GM19372 (cell line): Measurements from ENCODE around the gene PLCE1.

ENCODE experiments used
- ATAC-seq: cut with Tn5 transposase; IDR thresholded peaks from one replicate; pipeline ENCODE4 v1.9.1; 2021; ENCODE audit warnings: mild to moderate bottlenecking, low read depth, moderate library complexity; ENCODE audit not compliant: unreplicated experiment

The PLCE1 gene

DNA sequence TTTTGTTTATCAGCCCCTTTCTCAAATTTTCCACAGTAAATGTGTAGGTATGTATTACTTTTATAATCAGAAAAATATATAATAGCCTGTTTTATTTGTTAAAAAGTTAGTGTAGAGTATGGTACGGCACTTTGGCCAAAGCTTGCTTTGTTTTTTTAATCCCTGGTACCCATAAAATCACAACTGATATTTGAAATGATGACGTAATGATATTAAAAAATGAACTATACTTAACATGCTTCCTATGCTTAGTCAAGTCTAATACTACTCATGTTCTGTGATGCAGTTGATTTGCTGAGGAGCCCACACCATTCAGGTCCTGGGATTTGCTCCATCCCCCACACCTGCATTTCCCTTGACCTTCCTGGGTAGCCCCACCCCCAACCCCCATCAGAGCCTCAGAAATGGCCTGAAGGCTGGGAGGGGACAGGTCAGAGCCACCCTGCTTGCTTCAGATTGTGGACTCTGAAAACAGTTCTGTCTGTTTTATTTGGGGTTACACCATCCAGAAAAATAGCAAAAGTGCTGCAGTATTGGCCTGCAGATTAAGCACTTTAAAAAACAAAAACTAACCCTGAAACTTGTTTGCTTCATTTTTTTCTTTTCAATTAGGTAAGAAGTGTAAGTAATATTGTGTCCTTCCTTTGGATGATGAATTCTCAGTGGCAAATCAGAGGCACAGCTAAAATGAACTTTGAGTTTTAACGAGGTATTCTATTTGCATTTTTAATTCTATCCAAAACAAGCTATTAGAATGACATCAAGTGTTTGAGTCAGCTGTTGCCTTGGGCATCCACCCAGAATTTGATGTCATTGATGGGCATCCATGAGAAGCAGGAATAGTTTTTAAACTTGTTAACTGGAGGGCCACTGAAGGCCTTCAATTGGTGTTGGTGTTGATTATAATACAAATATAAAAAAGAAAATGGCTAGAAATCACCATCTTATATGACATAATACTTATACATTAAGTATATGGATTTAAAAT, 23.3 kb downstream of the PLCE1 start:
- ATAC-seq: no peak

DNA sequence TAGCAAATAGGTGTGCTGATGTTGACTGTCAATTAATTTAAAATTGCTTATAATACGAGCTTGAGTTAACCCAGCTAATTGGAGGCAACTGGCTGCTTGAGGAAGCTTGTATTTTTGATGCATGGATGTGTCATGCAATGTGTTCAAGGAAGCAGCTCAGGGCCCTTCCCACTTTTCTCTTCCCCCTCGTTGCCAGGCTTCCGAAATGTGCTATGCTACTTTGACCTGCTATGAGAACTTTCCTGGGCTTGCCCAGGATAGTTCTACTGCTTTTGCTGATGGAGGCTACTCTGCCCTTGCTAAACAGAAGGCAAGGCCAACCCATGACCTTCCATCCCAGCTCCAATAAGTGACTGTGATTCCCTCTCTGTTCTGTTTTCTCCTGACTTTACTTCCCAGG, 24.4 kb downstream of the PLCE1 start:
- no peak for ATAC-seq

DNA sequence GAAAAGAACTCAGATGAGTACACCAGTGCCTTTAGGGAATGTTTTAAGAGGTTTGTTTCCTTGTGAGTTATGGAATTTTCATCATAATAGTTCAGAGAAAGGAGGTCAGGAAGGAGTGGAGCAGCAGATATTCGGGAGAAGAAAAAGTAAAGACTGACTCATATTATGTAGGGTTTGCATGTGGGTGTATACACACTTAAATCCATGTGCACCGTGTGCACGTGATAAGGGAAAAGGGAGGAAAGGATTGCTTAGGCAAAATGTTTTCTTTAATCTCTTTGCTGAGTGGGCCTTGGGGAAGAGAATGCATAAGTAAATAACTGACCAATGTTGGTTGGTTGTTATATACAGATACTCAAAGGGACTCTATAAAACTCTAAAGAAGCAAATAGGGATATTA, 30.2 kb downstream of the PLCE1 start:
- ATAC-seq: no peak

GRCh38 chr10:94024407-94024806, 30.7 kb downstream of the PLCE1 start:
- ATAC-seq: no peak

- ATAC-seq: no peak
These were observed 32.1 kb downstream of the PLCE1 start for GRCh38 chr10:94025806-94026205.

DNA sequence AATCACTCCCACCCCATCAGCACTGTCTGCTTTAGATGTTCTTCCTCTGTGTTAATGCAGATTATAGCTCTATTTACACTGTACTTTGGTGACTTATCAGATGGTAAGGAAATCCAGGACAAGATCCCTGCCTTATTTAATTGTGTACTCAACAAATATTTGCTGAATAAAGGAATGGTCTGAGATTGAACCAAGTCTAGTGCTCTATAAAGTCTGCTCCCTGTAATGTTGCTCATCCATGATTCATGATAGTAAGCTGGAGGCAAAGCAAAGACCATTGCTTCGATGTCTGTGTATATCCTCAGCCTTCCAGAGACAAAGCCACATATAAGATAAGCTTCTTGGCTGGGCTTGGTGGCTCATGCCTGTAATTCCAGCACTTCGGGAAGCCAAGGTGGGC, 33.5 kb downstream of the PLCE1 start:
- ATAC-seq: no peak

GRCh38 chr10:94029955-94030354, 36.2 kb downstream of the PLCE1 start:
- ATAC-seq: no peak

DNA sequence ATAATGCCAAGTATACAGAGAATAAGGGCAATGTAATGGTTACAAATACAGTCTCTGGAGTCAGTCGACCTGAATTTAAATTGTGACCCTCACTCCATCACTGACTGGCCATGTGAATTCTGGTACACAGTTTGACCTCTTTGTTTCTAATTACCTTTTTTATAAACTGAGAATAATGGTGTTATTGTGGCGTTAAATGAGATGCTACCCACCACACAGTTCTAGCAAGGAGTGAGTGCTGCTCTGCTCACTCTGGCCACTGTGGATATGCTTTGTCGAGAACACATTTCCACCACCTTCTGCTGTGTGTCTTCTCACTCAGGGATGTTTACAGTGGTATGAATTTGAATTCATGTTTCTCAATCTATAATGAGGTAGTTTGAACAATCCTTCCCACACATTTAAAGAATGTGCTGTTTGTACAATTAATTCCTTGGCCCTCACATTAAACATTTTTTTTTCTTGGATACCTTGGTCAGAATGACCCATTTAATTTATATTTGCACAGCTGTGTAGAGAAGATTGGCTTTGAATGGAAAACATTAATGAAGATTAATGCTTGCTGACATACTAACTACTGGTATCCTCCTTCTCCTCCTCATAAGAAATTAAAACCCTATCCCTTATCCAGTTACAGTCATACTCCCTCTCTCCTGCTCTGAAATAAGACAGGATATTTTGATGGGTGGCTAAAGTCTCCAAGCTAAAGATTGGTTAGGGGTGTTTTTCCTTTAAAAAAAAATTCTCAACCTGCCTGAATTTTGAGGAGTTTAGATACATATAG, 42.4 kb downstream of the PLCE1 start:
- ATAC-seq: no peak

GRCh38 chr10:94036766-94037033, 43.0 kb downstream of the PLCE1 start:
- no peak for ATAC-seq

GRCh38 chr10:94037286-94037685, 43.6 kb downstream of the PLCE1 start:
- ATAC-seq: no peak

DNA sequence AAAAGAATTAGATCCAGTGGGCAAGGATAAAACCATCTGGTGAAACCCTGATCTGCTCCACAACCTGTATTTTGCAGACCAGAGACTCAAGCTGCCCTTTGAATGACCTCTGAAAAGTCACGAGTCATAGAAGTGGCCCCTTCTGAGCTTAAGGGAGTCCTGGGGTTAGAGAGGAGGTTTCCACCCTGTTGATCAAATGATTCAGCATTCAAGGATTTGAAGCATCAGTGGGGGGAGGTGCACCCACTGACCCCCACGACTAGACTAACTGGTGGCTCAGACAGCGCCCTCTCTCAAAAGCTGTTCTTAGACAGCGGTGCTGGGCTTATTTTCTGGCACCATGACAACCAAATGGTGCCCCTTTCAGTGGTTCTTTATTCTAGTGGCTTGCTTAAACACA, 44.3 kb downstream of the PLCE1 start:
- ATAC-seq: no peak

- no peak for ATAC-seq
These were observed 47.5 kb downstream of the PLCE1 start for GRCh38 chr10:94041206-94041605.

DNA sequence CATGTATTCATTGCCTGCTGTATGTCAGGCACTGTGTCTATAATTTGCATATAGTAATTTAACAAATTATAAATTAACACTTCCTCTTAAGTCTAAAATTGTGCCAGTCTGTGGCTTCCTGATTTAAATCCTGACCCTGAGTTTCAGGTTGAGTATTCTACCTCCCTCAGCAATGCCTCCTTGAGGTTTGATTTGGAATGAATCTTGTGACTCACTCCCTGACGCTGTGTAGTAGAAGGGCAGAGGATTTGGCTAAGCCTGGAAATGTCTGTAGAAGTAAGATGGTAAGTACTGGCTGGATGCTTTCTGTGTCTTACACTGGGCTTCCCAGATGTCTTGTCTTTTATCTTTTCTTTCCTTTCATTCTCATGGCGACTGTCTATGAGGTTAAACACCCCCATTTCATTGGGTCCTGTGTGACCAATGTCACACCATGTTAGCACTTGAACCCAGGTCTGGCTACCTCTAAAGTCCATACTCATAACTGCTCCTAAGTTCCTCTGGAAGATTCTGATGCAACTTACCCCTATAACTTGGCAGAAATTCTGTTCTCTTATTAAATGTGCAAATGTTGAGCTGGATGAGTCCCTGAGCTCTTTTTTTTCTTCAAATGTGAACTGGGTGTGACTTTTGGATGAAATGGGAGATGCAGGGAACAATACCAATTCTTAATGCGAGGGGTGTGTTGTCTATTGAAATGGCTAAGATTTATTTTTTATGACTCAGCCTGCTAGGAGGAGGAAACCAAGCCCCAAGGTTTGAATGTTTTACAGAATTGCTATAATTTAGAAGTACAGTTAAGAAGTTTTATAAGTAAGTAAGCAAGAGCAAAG, 48.5 kb downstream of the PLCE1 start:
- ATAC-seq: no peak

DNA sequence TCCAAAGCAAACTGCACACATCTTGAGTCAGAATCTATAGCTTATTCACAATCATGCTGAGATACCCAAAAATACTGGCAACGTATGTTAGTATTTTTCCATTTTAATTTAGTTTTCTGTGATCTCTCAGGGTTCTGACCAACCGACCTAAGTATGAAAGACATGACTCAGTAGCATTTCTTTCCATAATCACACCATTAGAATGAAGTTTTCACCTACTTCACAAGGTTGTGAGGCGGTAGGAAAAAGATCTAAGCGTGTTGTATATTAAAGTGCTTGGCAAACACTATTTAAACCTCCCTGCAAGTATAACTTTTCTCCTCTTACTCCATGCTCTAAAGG, 49.1 kb downstream of the PLCE1 start:
- no peak for ATAC-seq
